K562 (cell line): Measurements from ENCODE around the gene NRTN. TPM values are rescaled to one million over a fixed set of nuclear protein-coding genes. Genes with fewer than 3 reads are reported as not detected.

Experiments
- ATAC-seq: fragments of 200-7000 bp; cut with Tn5 transposase; 3 replicates; pipeline ENCODE4 v1.9.1; 2020; ENCODE audit warnings: moderate library complexity
- BruUV-seq: library from RNA; stranded (reverse); fragments of 400-500 nt; replicated peaks from 2 replicates; lab custom pipeline; 2021; lab: Mats Ljungman, UMichigan
- CTCF ChIA-PET: fragments of 300-600 bp; formaldehyde crosslinking; extraction: SDS; loops from one replicate; lab custom pipeline; 2021; ENCODE audit warnings: low intra/inter-chr PET ratio; lab: Yijun Ruan, JAX
- POLR2A ChIA-PET: fragments of 300-600, 350-650 bp; sonication (Branson Sonifier 250); formaldehyde crosslinking; extraction: SDS; loops from one replicate; lab custom pipeline; 2021; ENCODE audit warnings: antibody characterized with exemption, inconsistent platforms; lab: Yijun Ruan, JAX
- DNase-seq, 4 experiments: peaks; one replicate each; pipeline versions ENCODE4 v3.0.0 to v3.0.0-alpha.2; 2011 to 2018; ENCODE audit warnings: low spot score in 3 of 4, mixed read lengths in 3 of 4; ENCODE audit errors: extremely low read depth in 1 of 4
- FAIRE-seq: peaks from 2 replicates; lab custom pipeline; 2011; peaks lifted over from hg19 to GRCh38; lab: Jason Lieb, UNC
- H2AFZ ChIP-seq: 2 replicates; pipeline ENCODE4 v1.6.0; 2011; ENCODE audit warnings: low read depth, low read length, control low read depth, inconsistent platforms
- H3K27ac ChIP-seq: fragments of 200-600 bp; 3 replicates; pipeline ENCODE4 v1.8.0; 2011; ENCODE audit warnings: low read depth, mild to moderate bottlenecking, control low read depth, inconsistent platforms, low read length, moderate library complexity, mixed read lengths; ENCODE audit errors: extremely low read depth
- H3K27me3 ChIP-seq, 2 experiments: fragments of 300-600 bp in 1 of 2; 2 replicates in 1 of 2; 3 replicates in 1 of 2; pipeline versions ENCODE4 v1.6.0 to v1.8.0; 2011; ENCODE audit warnings: inconsistent platforms in 2 of 2, low read length in 2 of 2, mild to moderate bottlenecking in 1 of 2, mixed read lengths in 1 of 2, moderate library complexity in 1 of 2; ENCODE audit not compliant: control insufficient read depth in 2 of 2, insufficient read depth in 2 of 2
- H3K36me3 ChIP-seq: fragments of 300-600 bp; 3 replicates; pipeline ENCODE4 v1.8.0; 2011; ENCODE audit warnings: mild to moderate bottlenecking, low read length, inconsistent platforms; ENCODE audit not compliant: control insufficient read depth, insufficient read depth
- H3K4me1 ChIP-seq, 2 experiments: fragments of 200-600 bp in 1 of 2; replicated peaks in 1 of 2; 2 replicates in 1 of 2; 3 replicates in 1 of 2; pipeline versions ENCODE4 v1.5.1 to v1.8.0; 2011; ENCODE audit warnings: inconsistent platforms in 2 of 2, low read length in 2 of 2, mild to moderate bottlenecking in 1 of 2, mixed read lengths in 1 of 2, moderate library complexity in 1 of 2; ENCODE audit not compliant: control insufficient read depth in 2 of 2, insufficient read depth in 2 of 2
- H3K4me2 ChIP-seq: 2 replicates; pipeline ENCODE4 v1.6.1; 2011; ENCODE audit warnings: low read length, control low read depth, inconsistent platforms, mixed read lengths; ENCODE audit not compliant: insufficient read depth
- H3K4me3 ChIP-seq: fragments of 200-600 bp; sonication (generic), shearing (Covaris generic); 2 replicates; pipeline ENCODE4 v1.5.1; 2016; ENCODE audit warnings: control low read depth, inconsistent platforms
- H3K79me2 ChIP-seq: fragments of 200-600 bp; 3 replicates; pipeline ENCODE4 v1.8.0; 2011; ENCODE audit warnings: low read length, inconsistent platforms; ENCODE audit not compliant: control insufficient read depth, insufficient read depth
- H3K9ac ChIP-seq, 2 experiments: 2 replicates each; pipeline versions ENCODE4 v1.6.0 to v1.6.1; 2011; ENCODE audit warnings: low read depth in 2 of 2, low read length in 2 of 2, control low read depth in 1 of 2, inconsistent platforms in 1 of 2, mild to moderate bottlenecking in 1 of 2, mixed read lengths in 1 of 2; ENCODE audit not compliant: insufficient read depth in 1 of 2
- H3K9me1 ChIP-seq: one replicate; pipeline ENCODE4 v1.6.0; 2011; ENCODE audit warnings: inconsistent platforms, mild to moderate bottlenecking, low read length, moderate library complexity; ENCODE audit not compliant: control insufficient read depth, insufficient read depth
- H3K9me3 ChIP-seq: replicated peaks from 2 replicates; pipeline ENCODE4 v1.5.1; 2011; ENCODE audit warnings: low read depth, low read length, inconsistent platforms; ENCODE audit not compliant: control insufficient read depth, insufficient read depth
- H4K20me1 ChIP-seq: replicated peaks from 2 replicates; pipeline ENCODE4 v1.6.1; 2011; ENCODE audit warnings: low read length, inconsistent platforms, mixed read lengths; ENCODE audit not compliant: control insufficient read depth, insufficient read depth
- BCOR ChIP-seq: fragments of 450-650 bp; IDR thresholded peaks from 2 replicates; pipeline ENCODE4 v1.6.1; 2016
- ETS2 ChIP-seq: IDR thresholded peaks from 2 replicates; pipeline ENCODE4 v1.6.1; 2016; ENCODE audit warnings: borderline replicate concordance, missing genetic modification characterization, mild to moderate bottlenecking, moderate library complexity, missing compliant biosample characterization; ENCODE audit not compliant: poor library complexity, severe bottlenecking
- MCM3 ChIP-seq: fragments of 450-650 bp; IDR thresholded peaks from 2 replicates; pipeline ENCODE4 v1.6.1; 2016
- MECOM ChIP-seq: fragments of 250-450 bp; sonication (Bioruptor Pico); IDR thresholded peaks from 2 replicates; pipeline ENCODE4 v1.8.0; 2022; ENCODE audit warnings: inconsistent platforms
- RBM25 ChIP-seq: fragments of 200-400 bp; formaldehyde crosslinking; IDR thresholded peaks from 2 replicates; pipeline ENCODE4 v1.6.1; 2018; ENCODE audit warnings: low read length, low read depth, moderate library complexity; ENCODE audit not compliant: severe bottlenecking
- SMARCA5 ChIP-seq: fragments of 450-650 bp; IDR thresholded peaks from 2 replicates; pipeline ENCODE4 v1.6.1; 2016
- ZNF121 ChIP-seq: sonication (generic); formaldehyde crosslinking; conservative IDR thresholded peaks from 2 replicates; pipeline ENCODE4 v1.8.0; 2022; ENCODE audit warnings: missing genetic modification reagents
- WGBS: fragments of 100-300 bp; shearing (Covaris generic); methylation state at CpG from one replicate; pipeline ENCODE4 v1.1.6; 2016; ENCODE audit warnings: low coverage, mixed read lengths; ENCODE audit not compliant: insufficient coverage; ENCODE audit errors: missing lambda C conversion rate; 5-methylcytosine and 5-hydroxymethylcytosine counted together
- in situ Hi-C: fragments of 300-500 bp; cut with MboI; formaldehyde crosslinking; loops from 4 replicates; pipeline ENCODE4 v1.15.0; 2018; ENCODE audit warnings: inconsistent platforms, mixed read lengths
- intact Hi-C: fragments of 100-400 bp; cut with micrococcal nuclease; formaldehyde crosslinking; loops from 2 replicates; pipeline ENCODE4 v1.14.2; 2022
- polyA plus RNA-seq, 8 experiments: library from polyadenylated mRNA; depleted of rRNA in 4 of 8; stranded (reverse) in 5 of 8; unstranded in 3 of 8; fragments of >200 nt; fragmentation: Nextera tagmentation in 2 of 8; fragmentation: Illumina TruSeq in 1 of 8; extraction: Ambion mirVana in 2 of 8; extraction: Trizol in 1 of 8; gene quantifications; 2 replicates each; pipeline versions ENCODE4 v1.2.1 to v1.2.3, GENCODE V29; 2011 to 2014; ENCODE audit warnings: inconsistent platforms in 1 of 8, missing spikeins in 1 of 8
- total RNA-seq, 7 experiments: library from RNA; depleted of rRNA in 6 of 7; stranded (reverse); fragments of >200 nt in 6 of 7; fragmentation: Illumina TruSeq in 2 of 7; extraction: Trizol in 2 of 7; gene quantifications; 2 replicates each; pipeline versions ENCODE4 v1.2.1 to v1.2.3, GENCODE V29; 2011 to 2021; ENCODE audit warnings: low replicate concordance in 1 of 7
- TF ChIP-seq, protein P1 (sequence below): fragments of 250-450 bp; sonication (Bioruptor Pico); IDR thresholded peaks from 2 replicates; pipeline ENCODE4 v1.5.0; 2020; ENCODE audit warnings: mild to moderate bottlenecking

NRTN gene
- total and polyA plus RNA-seq, 9 of the 15 experiments (the other 6 are each of a cell fraction or from before 2014, with no cell fraction given), result 0.62 to 8.1 (median 1.6) TPM; not detected in 2

DNA sequence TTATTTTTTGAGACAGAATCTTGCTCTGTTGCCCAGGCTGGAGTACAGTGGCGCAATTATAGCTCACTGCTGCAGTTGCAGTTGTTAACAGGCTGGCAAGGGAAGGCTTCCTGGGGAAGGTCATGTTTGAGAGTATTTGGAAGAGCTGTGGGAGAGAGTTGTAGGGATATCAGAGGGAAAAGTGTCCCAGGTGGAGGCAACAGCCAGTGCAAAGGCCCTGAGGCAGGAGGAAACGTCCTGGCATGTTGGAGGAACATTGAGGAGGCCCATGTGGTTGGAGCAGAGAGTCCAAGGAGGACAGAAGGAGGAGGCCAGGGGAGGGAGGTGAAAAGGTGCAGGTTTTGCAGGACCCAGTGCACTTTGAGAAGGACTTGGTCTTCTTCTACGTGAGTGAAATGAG, 11.7 kb upstream of the NRTN start:
- H3K9ac ChIP-seq, result no peak overlapping the region; a peak in 1 of 4 replicates
- H3K9me3 ChIP-seq, result no peaks in the 10 kb centered on the region
- H3K27ac ChIP-seq, result no peak overlapping the region
- H3K79me2 ChIP-seq, result peaks cover 21% of the 10 kb centered on the region
- POLR2A ChIA-PET, result interaction anchor here (0.6 kb wide), 1 partner anchor 111 kb away, joined by 3 read pairs; no protein-coding TSS in a partner anchor
- H3K4me3 ChIP-seq, result no peak overlapping the region
- CTCF ChIA-PET, result no interaction called here
- BruUV-seq, result no TSS peak
- H3K36me3 ChIP-seq, result peaks cover 20% of the 10 kb centered on the region; the same call in 2 of the 3 replicates
- WGBS, result 74% methylated on average over 3 of the region's 3 CpGs
- no peaks in the 10 kb centered on the region for H3K27me3 ChIP-seq
- H4K20me1 ChIP-seq, result 0 out of 2 replicates have a peak, but pooled peaks cover 6% of the 10 kb centered on the region
- intact Hi-C loops, result no loop called here
- in situ Hi-C loops, result no loop called here
- H3K9me1 ChIP-seq, result no peaks in the 10 kb centered on the region
- no peak for FAIRE-seq
- peaks cover 4 to 35% of the 10 kb centered on the region in 2 experiments; a peak in 3 of 5 replicates for H3K4me1 ChIP-seq
- TF ChIP-seq MCM3, result no peak
- TF ChIP-seq ZNF121, result peak; percentile 54
- peak; percentile 88 for TF ChIP-seq BCOR
- TF ChIP-seq, protein P1, sequence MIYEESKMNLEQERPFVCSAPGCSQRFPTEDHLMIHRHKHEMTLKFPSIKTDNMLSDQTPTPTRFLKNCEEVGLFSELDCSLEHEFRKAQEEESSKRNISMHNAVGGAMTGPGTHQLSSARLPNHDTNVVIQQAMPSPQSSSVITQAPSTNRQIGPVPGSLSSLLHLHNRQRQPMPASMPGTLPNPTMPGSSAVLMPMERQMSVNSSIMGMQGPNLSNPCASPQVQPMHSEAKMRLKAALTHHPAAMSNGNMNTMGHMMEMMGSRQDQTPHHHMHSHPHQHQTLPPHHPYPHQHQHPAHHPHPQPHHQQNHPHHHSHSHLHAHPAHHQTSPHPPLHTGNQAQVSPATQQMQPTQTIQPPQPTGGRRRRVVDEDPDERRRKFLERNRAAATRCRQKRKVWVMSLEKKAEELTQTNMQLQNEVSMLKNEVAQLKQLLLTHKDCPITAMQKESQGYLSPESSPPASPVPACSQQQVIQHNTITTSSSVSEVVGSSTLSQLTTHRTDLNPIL (CRISPR knock-in tag), result no peak
- no peak for TF ChIP-seq ETS2
- TF ChIP-seq MECOM (CRISPR knock-in tag), result no peak
- peak; percentile 83 for TF ChIP-seq SMARCA5
- TF ChIP-seq RBM25, result peak; percentile 33
- TF ChIP-seq, all 486 proteins: peak for 4
- ATAC-seq (no peak), DNase-seq (no peak)
- no peak overlapping the region for H2AFZ ChIP-seq
- no peak overlapping the region for H3K4me2 ChIP-seq
